Panc1 (cell line): Measurements from ENCODE around the gene KMT2A.

Source experiments
- CTCF ChIP-seq: fragments of 450-650 bp; IDR thresholded peaks from 2 replicates; pipeline ENCODE4 v1.5.1; 2017; ENCODE audit warnings: mild to moderate bottlenecking
- POLR2AphosphoS5 ChIP-seq: IDR thresholded peaks from 2 replicates; pipeline ENCODE4 v1.6.1; 2012; ENCODE audit warnings: mild to moderate bottlenecking, low read depth, low read length, moderate library complexity
- REST ChIP-seq, 2 experiments: IDR thresholded peaks; 2 replicates each; pipeline ENCODE4 v1.6.1; 2011 to 2012; ENCODE audit warnings: low read depth in 2 of 2, control low read depth in 1 of 2, low read length in 1 of 2, mild to moderate bottlenecking in 1 of 2, moderate library complexity in 1 of 2; ENCODE audit not compliant: insufficient read depth in 1 of 2

GRCh38 chr11:118491041-118491440, 54.7 kb downstream of the KMT2A start:
- TF ChIP-seq CTCF (no peak), REST (IDR thresholded peaks at IDR 0.05; ENCODE audit: insufficient read depth in 1 of 2, low read depth in 2 of 2, low read length in 1 of 2) (no peak), POLR2AphosphoS5 (no peak)
